ENCODE results near the gene NCF4. TPM values are rescaled to one million over a fixed set of nuclear protein-coding genes. Genes with fewer than 3 reads are reported as not detected.

NCF4 gene
- total and polyA plus RNA-seq, 2 of the 4 experiments (the other 2 are of a cell fraction): not detected

DNA sequence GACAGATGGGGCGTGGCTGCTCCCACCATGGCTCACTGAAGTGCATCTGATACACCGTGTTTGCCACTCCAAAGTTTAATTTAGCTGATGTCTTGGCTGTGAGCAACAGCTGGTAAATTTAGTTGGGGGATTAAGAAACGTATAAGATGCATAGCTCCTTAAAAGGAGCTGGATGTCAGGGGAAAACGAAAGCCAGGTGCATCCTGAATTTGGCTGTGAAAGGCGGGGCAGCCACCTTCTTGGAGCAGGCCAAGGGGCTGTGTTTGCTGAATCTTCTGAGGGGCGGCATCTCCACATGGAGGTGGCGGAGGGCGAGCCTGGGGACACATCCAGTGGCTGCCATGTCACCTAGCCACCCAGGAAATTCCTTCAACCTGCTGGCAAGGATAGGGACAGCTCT lies 20.7 kb upstream of the NCF4 start:
- Histone ChIP-seq H3K23ac (ENCODE audit: low read depth, low read length) (no peak overlapping the region), H3K9ac (ENCODE audit: low read depth, low read length) (no peak overlapping the region), H3K27me3 (ENCODE audit: control insufficient read depth, insufficient read depth, low read length) (peaks cover 15% of the 10 kb centered on the region), H4K20me1 (ENCODE audit: insufficient read depth, low read length) (no peaks in the 10 kb centered on the region), H2BK20ac (ENCODE audit: low read depth, low read length) (no peak overlapping the region), H3K79me1 (ENCODE audit: low read depth in 1 of 2, low read length in 2 of 2) (no peaks in the 10 kb centered on the region), H3K4me1 (ENCODE audit: control insufficient read depth, insufficient read depth, low read length) (no peaks in the 10 kb centered on the region), H2AK5ac (ENCODE audit: low read depth, low read length) (no peak overlapping the region), H2AK9ac (replicated peaks; ENCODE audit: low read depth, low read length, poor library complexity) (no peak overlapping the region), H3K4me3 (ENCODE audit: insufficient read depth, low read depth, low read length) (no peak overlapping the region), H3K36me3 (ENCODE audit: control insufficient read depth, insufficient read depth, low read length) (no peaks in the 10 kb centered on the region), H2AFZ (replicated peaks; ENCODE audit: low read length, poor library complexity) (no peak overlapping the region), H2BK15ac (ENCODE audit: low read depth, low read length) (no peak overlapping the region), H3K14ac (replicated peaks; ENCODE audit: low read depth, low read length) (no peak overlapping the region), H2BK5ac (ENCODE audit: low read depth, low read length, poor library complexity, severe bottlenecking) (no peak overlapping the region), H4K8ac (ENCODE audit: low read depth in 2 of 2, low read length in 2 of 2) (no peak overlapping the region), H3K4me2 (ENCODE audit: low read depth, low read length) (no peak overlapping the region), H4K91ac (ENCODE audit: insufficient read depth, low read depth, low read length) (no peak overlapping the region), H2BK120ac (ENCODE audit: low read depth, low read length) (no peak overlapping the region), H3K9me3 (ENCODE audit: control insufficient read depth, insufficient read depth, low read length) (no peaks in the 10 kb centered on the region; the same call in 1 of the 2 replicates), H3K27ac (ENCODE audit: insufficient read depth, low read length) (no peak overlapping the region), H3K4ac (ENCODE audit: low read depth, low read length) (no peak overlapping the region), H3K56ac (ENCODE audit: extremely low read depth, insufficient read depth, low read length) (no peak overlapping the region), H4K5ac (ENCODE audit: low read depth, low read length) (no peak overlapping the region), H3K18ac (ENCODE audit: low read depth, low read length) (no peak overlapping the region), H3K9me1 (ENCODE audit: insufficient read depth, low read length) (no peaks in the 10 kb centered on the region)
- TF ChIP-seq USF2 (IDR thresholded peaks at IDR 0.05; ENCODE audit: low read depth, low read length) (no peak), RAD21 (IDR thresholded peaks at IDR 0.05; ENCODE audit: low read length) (no peak), MAZ (IDR thresholded peaks at IDR 0.05; ENCODE audit: borderline replicate concordance, low read depth, low read length) (no peak), BHLHE40 (IDR thresholded peaks at IDR 0.05; ENCODE audit: low read depth, low read length) (no peak), SMC3 (IDR thresholded peaks at IDR 0.05; ENCODE audit: low read depth, low read length) (no peak), RFX5 (IDR thresholded peaks at IDR 0.05; ENCODE audit: low read depth, low read length) (no peak), POLR2A (IDR thresholded peaks at IDR 0.05; ENCODE audit: low read depth, low read length) (no peak), CHD1 (IDR thresholded peaks at IDR 0.05; ENCODE audit: low read depth, low read length) (no peak), RCOR1 (IDR thresholded peaks at IDR 0.05; ENCODE audit: insufficient replicate concordance, low read length) (no peak), MAFK (IDR thresholded peaks at IDR 0.05; ENCODE audit: low read depth, low read length) (no peak), CEBPB (IDR thresholded peaks at IDR 0.05; ENCODE audit: low read depth, low read length) (no peak), FOS (IDR thresholded peaks at IDR 0.05; ENCODE audit: low read depth, low read length) (no peak), MXI1 (IDR thresholded peaks at IDR 0.05; ENCODE audit: borderline replicate concordance, low read depth, low read length) (no peak), NFE2L2 (IDR thresholded peaks at IDR 0.05; ENCODE audit: low read depth, low read length) (no peak)
- TF ChIP-seq, protein P1, sequence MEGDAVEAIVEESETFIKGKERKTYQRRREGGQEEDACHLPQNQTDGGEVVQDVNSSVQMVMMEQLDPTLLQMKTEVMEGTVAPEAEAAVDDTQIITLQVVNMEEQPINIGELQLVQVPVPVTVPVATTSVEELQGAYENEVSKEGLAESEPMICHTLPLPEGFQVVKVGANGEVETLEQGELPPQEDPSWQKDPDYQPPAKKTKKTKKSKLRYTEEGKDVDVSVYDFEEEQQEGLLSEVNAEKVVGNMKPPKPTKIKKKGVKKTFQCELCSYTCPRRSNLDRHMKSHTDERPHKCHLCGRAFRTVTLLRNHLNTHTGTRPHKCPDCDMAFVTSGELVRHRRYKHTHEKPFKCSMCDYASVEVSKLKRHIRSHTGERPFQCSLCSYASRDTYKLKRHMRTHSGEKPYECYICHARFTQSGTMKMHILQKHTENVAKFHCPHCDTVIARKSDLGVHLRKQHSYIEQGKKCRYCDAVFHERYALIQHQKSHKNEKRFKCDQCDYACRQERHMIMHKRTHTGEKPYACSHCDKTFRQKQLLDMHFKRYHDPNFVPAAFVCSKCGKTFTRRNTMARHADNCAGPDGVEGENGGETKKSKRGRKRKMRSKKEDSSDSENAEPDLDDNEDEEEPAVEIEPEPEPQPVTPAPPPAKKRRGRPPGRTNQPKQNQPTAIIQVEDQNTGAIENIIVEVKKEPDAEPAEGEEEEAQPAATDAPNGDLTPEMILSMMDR (conservative IDR thresholded peaks at IDR 0.05; ENCODE audit: low read depth, low read length): no peak
- no CpG with 5 or more reads among the region's 8 CpGs for WGBS, 2 experiments (ENCODE audit: extremely low coverage in 2 of 2, insufficient read length in 1 of 2)
- ChIA-PET POLR2A (ENCODE audit: unreplicated experiment) (no interaction called here), CTCF (no interaction called here)
- dilution Hi-C loops (cut with HindIII; ENCODE audit: low sequenced_read_pairs, unreplicated experiment): no loop called here
- no TSS peak for BruUV-seq (replicated peaks)
- ATAC-seq (ENCODE audit: low read depth) (no peak), DNase-seq (no peak)
- in situ Hi-C loops (cut with MboI; ENCODE audit: low sequenced_read_pairs): no loop called here
- intact Hi-C loops (cut with micrococcal nuclease): no loop called here

Measured in IMR-90 (cell line).